A549 (cell line): ENCODE measurements around the gene ZCCHC17.

Source experiments
- EHF ChIP-seq: fragments of 250-450 bp; sonication (Bioruptor Pico); IDR thresholded peaks from 2 replicates; pipeline ENCODE4 v1.5.0; 2020; ENCODE audit warnings: mild to moderate bottlenecking
- EP300 ChIP-seq, 2 experiments: fragments of >200 bp; sonication (Bioruptor Twin); formaldehyde crosslinking; IDR thresholded peaks; 2 replicates in 1 of 2; 3 replicates in 1 of 2; pipeline ENCODE4 v1.6.1; 2016 to 2017
- ESRRA ChIP-seq: fragments of 150-350 bp; IDR thresholded peaks from 2 replicates; pipeline ENCODE4 v1.6.1; 2014; ENCODE audit warnings: mild to moderate bottlenecking, low read length, borderline replicate concordance
- FOSB ChIP-seq: fragments of 250-450 bp; sonication (Bioruptor Pico); IDR thresholded peaks from 2 replicates; pipeline ENCODE4 v1.5.0; 2020; ENCODE audit warnings: mild to moderate bottlenecking, moderate library complexity
- FOSL2 ChIP-seq, 2 experiments: fragments of 450-650 bp in 1 of 2; fragments of >200 bp in 1 of 2; sonication (Bioruptor Twin) in 1 of 2; formaldehyde crosslinking; IDR thresholded peaks; 2 replicates each; pipeline versions ENCODE4 v1.5.0 to v1.6.1; 2016 to 2020; ENCODE audit warnings: mild to moderate bottlenecking in 1 of 2, moderate library complexity in 1 of 2
- GATA3 ChIP-seq: IDR thresholded peaks from 2 replicates; pipeline ENCODE4 v1.6.1; 2012; ENCODE audit warnings: borderline replicate concordance
- MAZ ChIP-seq: fragments of 150-350 bp; IDR thresholded peaks from 2 replicates; pipeline ENCODE4 v1.6.1; 2014; ENCODE audit warnings: antibody characterized with exemption, low read depth, low read length, borderline replicate concordance
- POLR2A ChIP-seq: IDR thresholded peaks from 2 replicates; pipeline ENCODE4 v1.6.1; 2012; ENCODE audit warnings: mild to moderate bottlenecking, low read length
- RAD21 ChIP-seq, 2 experiments: fragments of >200 bp in 1 of 2; sonication (Bioruptor Twin) in 1 of 2; formaldehyde crosslinking in 1 of 2; IDR thresholded peaks in 1 of 2; conservative IDR thresholded peaks in 1 of 2; 2 replicates in 1 of 2; 3 replicates in 1 of 2; pipeline ENCODE4 v1.6.1; 2012 to 2018; ENCODE audit warnings: inconsistent platforms in 1 of 2
- SREBF2 ChIP-seq: fragments of 450-650 bp; IDR thresholded peaks from 2 replicates; pipeline ENCODE4 v1.6.1; 2014; ENCODE audit warnings: mild to moderate bottlenecking, moderate library complexity
- TF ChIP-seq, protein P1 (sequence below): fragments of 450-650 bp; IDR thresholded peaks from 2 replicates; pipeline ENCODE4 v1.6.1; 2014; ENCODE audit warnings: antibody characterized with exemption
- TF ChIP-seq, protein P2 (sequence below): fragments of >200 bp; sonication (Bioruptor Twin); formaldehyde crosslinking; IDR thresholded peaks from 3 replicates; pipeline ENCODE4 v1.5.1; 2016
- TF ChIP-seq, protein P3 (sequence below): fragments of 200-600 bp; sonication (generic); IDR thresholded peaks from 2 replicates; pipeline ENCODE4 v1.6.1; 2016; ENCODE audit warnings: antibody characterized with exemption, mild to moderate bottlenecking, moderate library complexity

- TF ChIP-seq, protein P1, sequence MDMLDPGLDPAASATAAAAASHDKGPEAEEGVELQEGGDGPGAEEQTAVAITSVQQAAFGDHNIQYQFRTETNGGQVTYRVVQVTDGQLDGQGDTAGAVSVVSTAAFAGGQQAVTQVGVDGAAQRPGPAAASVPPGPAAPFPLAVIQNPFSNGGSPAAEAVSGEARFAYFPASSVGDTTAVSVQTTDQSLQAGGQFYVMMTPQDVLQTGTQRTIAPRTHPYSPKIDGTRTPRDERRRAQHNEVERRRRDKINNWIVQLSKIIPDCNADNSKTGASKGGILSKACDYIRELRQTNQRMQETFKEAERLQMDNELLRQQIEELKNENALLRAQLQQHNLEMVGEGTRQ: no peak
- TF ChIP-seq EHF (CRISPR knock-in tag) (no peak), RAD21 (conservative IDR thresholded peaks at IDR 0.05 in 1 of 2, IDR thresholded peaks at IDR 0.05 in 1 of 2) (no peak), GATA3 (no peak), SREBF2 (no peak), ESRRA (no peak), POLR2A (no peak), FOSL2 (IDR thresholded peaks at IDR 0.05) (no peak), FOSL2 (CRISPR knock-in tag; IDR thresholded peaks at IDR 0.05) (no peak), MAZ (no peak), EP300 (IDR thresholded peaks at IDR 0.05) (no peak), FOSB (CRISPR knock-in tag) (no peak)
- TF ChIP-seq, protein P2, sequence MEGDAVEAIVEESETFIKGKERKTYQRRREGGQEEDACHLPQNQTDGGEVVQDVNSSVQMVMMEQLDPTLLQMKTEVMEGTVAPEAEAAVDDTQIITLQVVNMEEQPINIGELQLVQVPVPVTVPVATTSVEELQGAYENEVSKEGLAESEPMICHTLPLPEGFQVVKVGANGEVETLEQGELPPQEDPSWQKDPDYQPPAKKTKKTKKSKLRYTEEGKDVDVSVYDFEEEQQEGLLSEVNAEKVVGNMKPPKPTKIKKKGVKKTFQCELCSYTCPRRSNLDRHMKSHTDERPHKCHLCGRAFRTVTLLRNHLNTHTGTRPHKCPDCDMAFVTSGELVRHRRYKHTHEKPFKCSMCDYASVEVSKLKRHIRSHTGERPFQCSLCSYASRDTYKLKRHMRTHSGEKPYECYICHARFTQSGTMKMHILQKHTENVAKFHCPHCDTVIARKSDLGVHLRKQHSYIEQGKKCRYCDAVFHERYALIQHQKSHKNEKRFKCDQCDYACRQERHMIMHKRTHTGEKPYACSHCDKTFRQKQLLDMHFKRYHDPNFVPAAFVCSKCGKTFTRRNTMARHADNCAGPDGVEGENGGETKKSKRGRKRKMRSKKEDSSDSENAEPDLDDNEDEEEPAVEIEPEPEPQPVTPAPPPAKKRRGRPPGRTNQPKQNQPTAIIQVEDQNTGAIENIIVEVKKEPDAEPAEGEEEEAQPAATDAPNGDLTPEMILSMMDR: no peak
- TF ChIP-seq, protein P3, sequence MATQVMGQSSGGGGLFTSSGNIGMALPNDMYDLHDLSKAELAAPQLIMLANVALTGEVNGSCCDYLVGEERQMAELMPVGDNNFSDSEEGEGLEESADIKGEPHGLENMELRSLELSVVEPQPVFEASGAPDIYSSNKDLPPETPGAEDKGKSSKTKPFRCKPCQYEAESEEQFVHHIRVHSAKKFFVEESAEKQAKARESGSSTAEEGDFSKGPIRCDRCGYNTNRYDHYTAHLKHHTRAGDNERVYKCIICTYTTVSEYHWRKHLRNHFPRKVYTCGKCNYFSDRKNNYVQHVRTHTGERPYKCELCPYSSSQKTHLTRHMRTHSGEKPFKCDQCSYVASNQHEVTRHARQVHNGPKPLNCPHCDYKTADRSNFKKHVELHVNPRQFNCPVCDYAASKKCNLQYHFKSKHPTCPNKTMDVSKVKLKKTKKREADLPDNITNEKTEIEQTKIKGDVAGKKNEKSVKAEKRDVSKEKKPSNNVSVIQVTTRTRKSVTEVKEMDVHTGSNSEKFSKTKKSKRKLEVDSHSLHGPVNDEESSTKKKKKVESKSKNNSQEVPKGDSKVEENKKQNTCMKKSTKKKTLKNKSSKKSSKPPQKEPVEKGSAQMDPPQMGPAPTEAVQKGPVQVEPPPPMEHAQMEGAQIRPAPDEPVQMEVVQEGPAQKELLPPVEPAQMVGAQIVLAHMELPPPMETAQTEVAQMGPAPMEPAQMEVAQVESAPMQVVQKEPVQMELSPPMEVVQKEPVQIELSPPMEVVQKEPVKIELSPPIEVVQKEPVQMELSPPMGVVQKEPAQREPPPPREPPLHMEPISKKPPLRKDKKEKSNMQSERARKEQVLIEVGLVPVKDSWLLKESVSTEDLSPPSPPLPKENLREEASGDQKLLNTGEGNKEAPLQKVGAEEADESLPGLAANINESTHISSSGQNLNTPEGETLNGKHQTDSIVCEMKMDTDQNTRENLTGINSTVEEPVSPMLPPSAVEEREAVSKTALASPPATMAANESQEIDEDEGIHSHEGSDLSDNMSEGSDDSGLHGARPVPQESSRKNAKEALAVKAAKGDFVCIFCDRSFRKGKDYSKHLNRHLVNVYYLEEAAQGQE: no peak
Observed at GRCh38 chr1:31372051-31372450, 75.2 kb downstream of the ZCCHC17 start.
